ENCODE data around the gene GPANK1. TPM values are rescaled to one million over a fixed set of nuclear protein-coding genes. Genes with fewer than 3 reads are reported as not detected.

The GPANK1 gene
- total and polyA plus RNA-seq, 2 of the 13 experiments (the other 11 are each of a cell fraction or from before 2014, with no cell fraction given): 15.4 to 22.8 TPM

GRCh38 chr6:31665501-31666336 lies 922 bp upstream of the GPANK1 start, which contains the start of gene CSNK2B (continued):
- TF ChIP-seq ZSCAN12 (CRISPR knock-in tag; IDR thresholded peaks at IDR 0.05) (peak; percentile 85; the same call in 1 of the 2 replicates), ZNF580 (CRISPR knock-in tag; IDR thresholded peaks at IDR 0.05; ENCODE audit: borderline replicate concordance, low read depth) (no peak), NFYB (CRISPR knock-in tag; IDR thresholded peaks at IDR 0.05) (peak; percentile 57; the same call in 1 of the 2 replicates), ZNF333 (CRISPR knock-in tag; IDR thresholded peaks at IDR 0.05; ENCODE audit: borderline replicate concordance) (no peak; the same call in 1 of the 2 replicates), ZNF468 (CRISPR knock-in tag; IDR thresholded peaks at IDR 0.05) (no peak), ZBTB42 (CRISPR knock-in tag; IDR thresholded peaks at IDR 0.05) (no peak), FIP1L1 (IDR thresholded peaks at IDR 0.05; ENCODE audit: borderline replicate concordance, insufficient read depth, low read depth, low read length) (no peak), NFKBIZ (CRISPR knock-in tag; IDR thresholded peaks at IDR 0.05) (no peak), REL (CRISPR knock-in tag; conservative IDR thresholded peaks at IDR 0.05) (no peak; the same call in 1 of the 2 replicates), ZNF607 (CRISPR knock-in tag; IDR thresholded peaks at IDR 0.05; ENCODE audit: borderline replicate concordance) (peak; percentile 15; the same call in 1 of the 2 replicates), MEIS2 (CRISPR knock-in tag; IDR thresholded peaks at IDR 0.05) (peak; percentile 84), ZNF709 (CRISPR knock-in tag; IDR thresholded peaks at IDR 0.05) (peak; percentile 67), SMAD1 (CRISPR knock-in tag; IDR thresholded peaks at IDR 0.05; ENCODE audit: borderline replicate concordance, low read depth) (peak; percentile 60; the same call in 1 of the 2 replicates), BCLAF1 (IDR thresholded peaks at IDR 0.05) (no peak), MED8 (CRISPR knock-in tag; IDR thresholded peaks at IDR 0.05; ENCODE audit: insufficient replicate concordance) (peak; percentile 87), PRPF4 (IDR thresholded peaks at IDR 0.05; ENCODE audit: low read depth, low read length, poor library complexity, severe bottlenecking) (no peak)
- TF ChIP-seq, protein P1, sequence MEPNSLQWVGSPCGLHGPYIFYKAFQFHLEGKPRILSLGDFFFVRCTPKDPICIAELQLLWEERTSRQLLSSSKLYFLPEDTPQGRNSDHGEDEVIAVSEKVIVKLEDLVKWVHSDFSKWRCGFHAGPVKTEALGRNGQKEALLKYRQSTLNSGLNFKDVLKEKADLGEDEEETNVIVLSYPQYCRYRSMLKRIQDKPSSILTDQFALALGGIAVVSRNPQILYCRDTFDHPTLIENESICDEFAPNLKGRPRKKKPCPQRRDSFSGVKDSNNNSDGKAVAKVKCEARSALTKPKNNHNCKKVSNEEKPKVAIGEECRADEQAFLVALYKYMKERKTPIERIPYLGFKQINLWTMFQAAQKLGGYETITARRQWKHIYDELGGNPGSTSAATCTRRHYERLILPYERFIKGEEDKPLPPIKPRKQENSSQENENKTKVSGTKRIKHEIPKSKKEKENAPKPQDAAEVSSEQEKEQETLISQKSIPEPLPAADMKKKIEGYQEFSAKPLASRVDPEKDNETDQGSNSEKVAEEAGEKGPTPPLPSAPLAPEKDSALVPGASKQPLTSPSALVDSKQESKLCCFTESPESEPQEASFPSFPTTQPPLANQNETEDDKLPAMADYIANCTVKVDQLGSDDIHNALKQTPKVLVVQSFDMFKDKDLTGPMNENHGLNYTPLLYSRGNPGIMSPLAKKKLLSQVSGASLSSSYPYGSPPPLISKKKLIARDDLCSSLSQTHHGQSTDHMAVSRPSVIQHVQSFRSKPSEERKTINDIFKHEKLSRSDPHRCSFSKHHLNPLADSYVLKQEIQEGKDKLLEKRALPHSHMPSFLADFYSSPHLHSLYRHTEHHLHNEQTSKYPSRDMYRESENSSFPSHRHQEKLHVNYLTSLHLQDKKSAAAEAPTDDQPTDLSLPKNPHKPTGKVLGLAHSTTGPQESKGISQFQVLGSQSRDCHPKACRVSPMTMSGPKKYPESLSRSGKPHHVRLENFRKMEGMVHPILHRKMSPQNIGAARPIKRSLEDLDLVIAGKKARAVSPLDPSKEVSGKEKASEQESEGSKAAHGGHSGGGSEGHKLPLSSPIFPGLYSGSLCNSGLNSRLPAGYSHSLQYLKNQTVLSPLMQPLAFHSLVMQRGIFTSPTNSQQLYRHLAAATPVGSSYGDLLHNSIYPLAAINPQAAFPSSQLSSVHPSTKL (CRISPR knock-in tag; IDR thresholded peaks at IDR 0.05): peak; percentile 43
- TF ChIP-seq, protein P2, sequence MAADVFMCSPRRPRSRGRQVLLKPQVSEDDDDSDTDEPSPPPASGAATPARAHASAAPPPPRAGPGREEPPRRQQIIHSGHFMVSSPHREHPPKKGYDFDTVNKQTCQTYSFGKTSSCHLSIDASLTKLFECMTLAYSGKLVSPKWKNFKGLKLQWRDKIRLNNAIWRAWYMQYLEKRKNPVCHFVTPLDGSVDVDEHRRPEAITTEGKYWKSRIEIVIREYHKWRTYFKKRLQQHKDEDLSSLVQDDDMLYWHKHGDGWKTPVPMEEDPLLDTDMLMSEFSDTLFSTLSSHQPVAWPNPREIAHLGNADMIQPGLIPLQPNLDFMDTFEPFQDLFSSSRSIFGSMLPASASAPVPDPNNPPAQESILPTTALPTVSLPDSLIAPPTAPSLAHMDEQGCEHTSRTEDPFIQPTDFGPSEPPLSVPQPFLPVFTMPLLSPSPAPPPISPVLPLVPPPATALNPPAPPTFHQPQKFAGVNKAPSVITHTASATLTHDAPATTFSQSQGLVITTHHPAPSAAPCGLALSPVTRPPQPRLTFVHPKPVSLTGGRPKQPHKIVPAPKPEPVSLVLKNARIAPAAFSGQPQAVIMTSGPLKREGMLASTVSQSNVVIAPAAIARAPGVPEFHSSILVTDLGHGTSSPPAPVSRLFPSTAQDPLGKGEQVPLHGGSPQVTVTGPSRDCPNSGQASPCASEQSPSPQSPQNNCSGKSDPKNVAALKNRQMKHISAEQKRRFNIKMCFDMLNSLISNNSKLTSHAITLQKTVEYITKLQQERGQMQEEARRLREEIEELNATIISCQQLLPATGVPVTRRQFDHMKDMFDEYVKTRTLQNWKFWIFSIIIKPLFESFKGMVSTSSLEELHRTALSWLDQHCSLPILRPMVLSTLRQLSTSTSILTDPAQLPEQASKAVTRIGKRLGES (CRISPR knock-in tag; IDR thresholded peaks at IDR 0.05; ENCODE audit: borderline replicate concordance): no peak

Data from HepG2 (cell line).